NOMO-1 treated with DMSO at 0.1 percent for 48 hours (cell line): Measurements from ENCODE around the gene GSTM2.
"Not testable (repeated sequence)": the region's sequence is repeated elsewhere in the genome, so short reads cannot be mapped to it uniquely, and the experiment has no call there.

Experiments used
- DNase-seq: peaks from one replicate; lab custom pipeline; 2025; ENCODE audit not compliant: unreplicated experiment; lab: John Stamatoyannopoulos, UW

The GSTM2 gene

GRCh38 chr1:109673861-109674260 lies 6.0 kb downstream of the GSTM2 start:
- not testable (repeated sequence) for DNase-seq

- DNase-seq: not testable (repeated sequence)
Observed at GRCh38 chr1:109676683-109677381, 9.0 kb downstream of the GSTM2 start.

- no peak for DNase-seq
Observed at GRCh38 chr1:109677459-109677858, 9.6 kb downstream of the GSTM2 start.

GRCh38 chr1:109678637-109679036 lies 10.8 kb downstream of the GSTM2 start:
- not testable (repeated sequence) for DNase-seq

- not testable (repeated sequence) for DNase-seq
Observed at GRCh38 chr1:109684777-109685176, 16.9 kb downstream of the GSTM2 start.

- not testable (repeated sequence) for DNase-seq
Observed at GRCh38 chr1:109685399-109685798, 17.5 kb downstream of the GSTM2 start.

GRCh38 chr1:109685890-109686289 lies 18.0 kb downstream of the GSTM2 start:
- not testable (repeated sequence) for DNase-seq

GRCh38 chr1:109687109-109687508 lies 19.3 kb downstream of the GSTM2 start:
- DNase-seq: not testable (repeated sequence)

- DNase-seq: no peak
Observed at GRCh38 chr1:109687641-109688499, 20.0 kb downstream of the GSTM2 start, which contains the start of gene GSTM1. GSTM1 (plus strand) TSS chr1:109687817; CDS start chr1:109687874, 57 bp downstream.

GRCh38 chr1:109689844-109690405 lies 22.1 kb downstream of the GSTM2 start:
- no peak for DNase-seq

GRCh38 chr1:109691759-109692158 lies 23.9 kb downstream of the GSTM2 start:
- no peak for DNase-seq

- DNase-seq: not testable (repeated sequence)
Observed at GRCh38 chr1:109694400-109694799, 26.5 kb downstream of the GSTM2 start.

GRCh38 chr1:109695138-109695537 lies 27.3 kb downstream of the GSTM2 start:
- DNase-seq: not testable (repeated sequence)

- no peak for DNase-seq
Observed at GRCh38 chr1:109697066-109697465, 29.2 kb downstream of the GSTM2 start.

GRCh38 chr1:109697861-109698260 lies 30.0 kb downstream of the GSTM2 start:
- not testable (repeated sequence) for DNase-seq

- DNase-seq: not testable (repeated sequence)
Observed at GRCh38 chr1:109702940-109703339, 35.1 kb downstream of the GSTM2 start.

GRCh38 chr1:109704173-109704572 lies 36.3 kb downstream of the GSTM2 start:
- no peak for DNase-seq

- DNase-seq: no peak
Observed at GRCh38 chr1:109705411-109705810, 37.6 kb downstream of the GSTM2 start.

- DNase-seq: not testable (repeated sequence)
Observed at GRCh38 chr1:109708949-109709348, 41.1 kb downstream of the GSTM2 start.

- not testable (repeated sequence) for DNase-seq
Observed at GRCh38 chr1:109709822-109710221, 42.0 kb downstream of the GSTM2 start.

- not testable (repeated sequence) for DNase-seq
Observed at GRCh38 chr1:109711593-109712320, 43.9 kb downstream of the GSTM2 start, which contains the start of gene GSTM5. GSTM5 (plus strand) TSS chr1:109712251; CDS start chr1:109712313, 62 bp downstream.
